HS-27A (cell line): ENCODE data around the gene SAMHD1.
"Not testable (repeated sequence)": the region's sequence is repeated elsewhere in the genome, so short reads cannot be mapped to it uniquely, and the experiment has no call there.

Source experiments
- DNase-seq: peaks from one replicate; pipeline ENCODE4 v3.0.0-alpha.2; 2012; ENCODE audit warnings: low read depth, missing footprints

Gene SAMHD1

DNA sequence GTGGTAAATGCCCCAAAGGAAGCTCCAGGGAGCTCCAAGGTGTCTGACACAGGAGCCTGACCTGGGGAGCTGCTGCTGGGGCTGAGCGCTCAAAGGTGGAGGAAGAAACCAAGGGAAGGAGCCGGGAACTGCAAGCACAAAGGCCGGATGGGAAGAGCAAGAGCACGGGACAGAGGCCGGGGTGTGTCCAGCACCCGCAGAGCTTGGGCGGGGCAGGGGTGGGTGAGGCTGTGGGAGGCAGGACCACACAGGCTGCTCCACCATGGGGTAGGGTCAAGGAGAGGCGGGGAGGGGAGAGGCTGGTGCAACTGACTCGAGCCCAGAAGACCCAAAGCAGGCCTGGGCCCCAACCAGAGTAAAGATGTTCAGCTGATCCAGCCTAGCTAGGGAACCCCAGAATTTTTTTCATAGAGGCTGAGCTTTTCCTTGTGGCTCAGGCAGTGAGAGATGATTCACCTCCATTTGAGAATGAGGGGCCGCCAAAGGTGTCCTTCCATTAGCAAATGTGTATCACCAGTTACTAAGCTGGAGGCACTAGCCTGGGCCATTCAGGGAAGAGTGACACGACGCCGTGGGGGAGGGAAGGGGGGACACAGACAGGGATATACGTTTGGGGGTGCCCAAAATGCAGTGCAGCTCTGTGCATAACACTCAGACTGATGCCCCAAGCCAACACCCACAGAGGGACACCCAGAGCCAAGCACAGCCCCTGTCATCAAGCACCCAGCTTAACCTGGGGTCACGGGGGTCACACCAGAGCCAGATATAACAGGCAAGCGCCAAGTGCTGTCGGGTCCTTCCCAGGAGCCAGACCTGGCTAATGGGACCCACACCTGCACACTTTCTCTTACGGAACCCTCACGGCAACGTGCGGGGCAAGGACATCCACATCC, 96.9 kb downstream of the SAMHD1 start:
- DNase-seq, result no peak

- DNase-seq, result no peak
These were observed 99.3 kb downstream of the SAMHD1 start for GRCh38 chr20:36852187-36852586.

DNA sequence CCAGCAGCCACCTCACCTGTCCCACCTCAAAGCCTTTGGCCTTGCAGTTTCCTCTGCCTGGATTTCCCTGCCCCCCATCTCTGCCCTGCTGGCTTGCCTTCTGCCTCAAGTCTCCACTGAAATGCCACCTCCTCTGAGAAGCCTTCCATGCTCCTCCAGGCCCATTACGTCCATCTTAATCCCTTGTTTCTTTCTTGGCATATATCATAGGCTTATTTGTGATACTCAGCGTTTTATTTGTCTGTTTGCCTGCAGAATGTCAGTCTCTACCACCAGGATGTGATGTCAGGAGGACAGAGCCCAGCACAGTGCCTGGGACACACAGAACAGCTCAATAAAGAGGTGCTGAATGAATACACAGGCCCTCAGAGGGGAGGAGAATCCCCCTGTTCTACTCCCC, 100.0 kb downstream of the SAMHD1 start:
- DNase-seq, result no peak

GRCh38 chr20:36850759-36851158, 100.7 kb downstream of the SAMHD1 start:
- DNase-seq, result no peak

- DNase-seq, result no peak
These were observed 102.0 kb downstream of the SAMHD1 start for GRCh38 chr20:36849333-36850065.

DNA sequence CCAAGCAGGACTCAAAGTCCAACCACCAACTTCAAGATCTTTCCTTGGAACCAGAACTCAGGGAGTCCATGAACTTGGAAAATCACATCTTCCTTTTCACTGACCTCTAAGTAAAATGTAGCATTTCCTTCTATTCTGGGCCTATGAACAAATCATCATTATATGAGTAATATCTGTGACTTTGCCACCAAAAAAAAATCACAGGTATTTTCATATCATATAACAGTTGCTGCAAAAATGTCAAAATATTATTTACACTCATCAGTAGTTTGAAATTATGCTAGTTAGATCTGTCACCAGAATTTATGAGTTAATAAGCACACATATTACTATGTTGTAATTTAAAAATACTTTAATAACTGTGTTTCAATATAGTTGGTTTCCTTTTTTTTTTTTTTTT, 102.8 kb downstream of the SAMHD1 start:
- DNase-seq, result no peak

- no peak for DNase-seq
These were observed 103.3 kb downstream of the SAMHD1 start for GRCh38 chr20:36848078-36848660.

DNA sequence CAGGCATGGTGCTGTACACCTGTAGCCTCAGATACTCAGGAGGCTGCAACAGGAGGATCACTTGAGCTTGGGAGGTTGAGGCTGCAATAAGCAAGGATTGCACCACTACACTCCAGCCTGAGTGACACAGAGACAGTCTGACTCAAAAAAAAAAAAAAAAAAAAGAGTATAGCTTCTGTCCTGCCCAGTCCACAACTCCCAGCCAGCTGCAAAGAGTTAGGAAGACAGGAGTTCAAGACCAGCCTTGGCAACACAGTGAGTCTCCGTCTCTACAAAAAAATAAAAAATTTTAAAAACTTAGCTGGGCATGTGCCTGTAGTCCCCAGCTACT, 103.8 kb downstream of the SAMHD1 start:
- no peak for DNase-seq

- no peak for DNase-seq
These were observed 104.3 kb downstream of the SAMHD1 start for GRCh38 chr20:36847009-36847709.

DNA sequence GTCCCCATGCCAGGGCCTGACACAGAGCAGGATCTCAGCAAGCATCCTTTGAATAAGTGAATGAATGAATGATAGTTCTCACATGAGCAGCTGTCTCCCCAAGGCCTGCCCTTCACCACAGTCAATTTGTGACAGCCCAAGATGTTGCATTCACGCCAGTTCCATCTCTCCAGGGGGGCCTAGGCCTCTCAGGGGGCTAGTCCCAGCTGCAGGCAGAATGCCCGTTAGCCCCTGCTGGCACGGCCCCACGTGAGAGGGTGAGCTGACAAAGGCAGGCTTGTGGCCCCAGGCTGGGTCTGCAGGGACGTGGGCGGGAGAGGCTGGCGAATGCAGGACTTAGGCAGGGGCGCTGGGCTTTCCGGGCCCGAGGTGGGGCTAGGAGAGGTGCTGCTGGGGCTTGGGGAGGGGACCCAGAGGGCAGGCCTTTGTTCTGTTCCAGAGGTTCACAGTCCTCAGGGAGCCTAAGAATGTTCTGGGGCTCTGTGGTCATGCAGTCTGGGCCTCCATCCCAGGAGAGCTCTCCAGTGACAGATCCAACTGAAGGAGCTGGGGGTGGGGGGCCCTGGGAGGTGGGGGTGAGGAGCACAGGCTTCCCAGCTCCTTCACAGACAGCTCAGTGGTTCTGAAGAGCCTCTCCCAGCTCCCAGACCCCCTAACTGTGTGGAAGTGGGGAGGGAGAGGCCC, 106.1 kb downstream of the SAMHD1 start:
- no peak for DNase-seq

GRCh38 chr20:36841030-36841429, 110.5 kb downstream of the SAMHD1 start:
- not testable (repeated sequence) for DNase-seq
